ENCODE results near the gene DNHD1. TPM values are rescaled to one million over a fixed set of nuclear protein-coding genes. Genes with fewer than 3 reads are reported as not detected.
A peak's percentile ranks its signal among the peaks of the same experiment; 100 is the strongest.

DNHD1 gene
- total and polyA plus RNA-seq, 9 of the 15 experiments (the other 6 are each of a cell fraction or from before 2014, with no cell fraction given): 0.82 to 9.7 (median 3.8) TPM

DNA sequence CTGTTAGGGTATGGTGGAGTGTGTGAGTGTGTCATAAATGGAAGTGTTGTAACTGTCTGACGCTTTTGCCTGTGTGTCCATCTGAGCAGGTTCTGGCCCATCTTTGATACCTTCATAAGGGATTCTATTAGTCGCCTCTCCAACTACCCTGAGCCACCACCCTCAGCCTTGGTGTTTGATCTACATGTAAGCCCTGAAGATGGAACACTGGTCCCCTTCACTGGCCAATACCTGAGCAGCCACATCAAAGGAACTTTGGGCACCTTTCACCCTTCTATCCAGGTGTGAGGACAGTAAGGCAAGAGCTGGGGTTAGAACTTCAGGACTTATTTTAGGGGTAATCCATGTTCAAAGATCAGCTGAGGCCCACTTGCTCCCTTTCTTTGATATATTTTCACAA is 51.0 kb downstream of the DNHD1 start (continued):
- TF ChIP-seq, protein P1, sequence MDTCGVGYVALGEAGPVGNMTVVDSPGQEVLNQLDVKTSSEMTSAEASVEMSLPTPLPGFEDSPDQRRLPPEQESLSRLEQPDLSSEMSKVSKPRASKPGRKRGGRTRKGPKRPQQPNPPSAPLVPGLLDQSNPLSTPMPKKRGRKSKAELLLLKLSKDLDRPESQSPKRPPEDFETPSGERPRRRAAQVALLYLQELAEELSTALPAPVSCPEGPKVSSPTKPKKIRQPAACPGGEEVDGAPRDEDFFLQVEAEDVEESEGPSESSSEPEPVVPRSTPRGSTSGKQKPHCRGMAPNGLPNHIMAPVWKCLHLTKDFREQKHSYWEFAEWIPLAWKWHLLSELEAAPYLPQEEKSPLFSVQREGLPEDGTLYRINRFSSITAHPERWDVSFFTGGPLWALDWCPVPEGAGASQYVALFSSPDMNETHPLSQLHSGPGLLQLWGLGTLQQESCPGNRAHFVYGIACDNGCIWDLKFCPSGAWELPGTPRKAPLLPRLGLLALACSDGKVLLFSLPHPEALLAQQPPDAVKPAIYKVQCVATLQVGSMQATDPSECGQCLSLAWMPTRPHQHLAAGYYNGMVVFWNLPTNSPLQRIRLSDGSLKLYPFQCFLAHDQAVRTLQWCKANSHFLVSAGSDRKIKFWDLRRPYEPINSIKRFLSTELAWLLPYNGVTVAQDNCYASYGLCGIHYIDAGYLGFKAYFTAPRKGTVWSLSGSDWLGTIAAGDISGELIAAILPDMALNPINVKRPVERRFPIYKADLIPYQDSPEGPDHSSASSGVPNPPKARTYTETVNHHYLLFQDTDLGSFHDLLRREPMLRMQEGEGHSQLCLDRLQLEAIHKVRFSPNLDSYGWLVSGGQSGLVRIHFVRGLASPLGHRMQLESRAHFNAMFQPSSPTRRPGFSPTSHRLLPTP (IDR thresholded peaks at IDR 0.05; ENCODE audit: borderline replicate concordance, extremely low read depth, insufficient read length): no peak
- TF ChIP-seq HDAC3 (IDR thresholded peaks at IDR 0.05; ENCODE audit: borderline replicate concordance, partially characterized antibody): no peak

DNA sequence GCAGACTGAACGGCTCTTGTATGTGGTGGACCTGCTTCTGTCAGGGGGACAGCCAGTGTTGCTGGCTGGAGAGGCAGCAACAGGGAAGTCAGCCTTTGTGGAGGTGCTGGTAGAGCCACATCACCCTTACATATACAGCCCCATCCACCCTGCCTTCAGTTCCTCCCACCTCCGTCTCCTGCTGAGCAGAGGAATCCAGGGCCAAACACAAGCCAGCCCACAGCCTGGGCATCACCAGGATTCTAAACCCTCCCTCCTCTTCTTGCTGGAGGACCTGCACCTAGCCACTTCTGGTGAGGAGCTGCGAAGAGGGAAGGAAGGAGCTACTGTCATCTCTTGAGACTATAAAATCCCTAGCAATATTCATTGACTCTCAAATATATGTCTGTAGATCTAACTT is 51.6 kb downstream of the DNHD1 start:
- WGBS (ENCODE audit: insufficient coverage, low coverage, missing lambda C conversion rate): 82% methylated on average over 3 of the region's 3 CpGs
- H3K79me2 ChIP-seq (ENCODE audit: control insufficient read depth, insufficient read depth, low read length): no peaks in the 10 kb centered on the region
- no peaks in the 10 kb centered on the region for H3K9me1 ChIP-seq (ENCODE audit: control insufficient read depth, insufficient read depth, low read length)
- DNase-seq (ENCODE audit: extremely low read depth in 1 of 4, low spot score in 3 of 4) (no peak), ATAC-seq (peak; percentile 29; the same call in 1 of the 3 replicates), FAIRE-seq (no peak)
- H3K4me3 ChIP-seq: no peak overlapping the region
- no peaks in the 10 kb centered on the region for H4K20me1 ChIP-seq (replicated peaks; ENCODE audit: control insufficient read depth, insufficient read depth, low read length)
- intact Hi-C loops (cut with micrococcal nuclease) (no loop called here), in situ Hi-C loops (cut with MboI) (no loop called here)
- H3K9me3 ChIP-seq (replicated peaks; ENCODE audit: control insufficient read depth, insufficient read depth, low read depth, low read length): no peaks in the 10 kb centered on the region
- BruUV-seq (replicated peaks): no TSS peak
- H3K27ac ChIP-seq (ENCODE audit: extremely low read depth, low read depth, low read length): no peak overlapping the region
- ChIA-PET CTCF (ENCODE audit: low intra/inter-chr PET ratio) (no interaction called here), POLR2A (interaction anchor here (0.9 to 1.7 kb wide), 2 partner anchors 10 to 80 kb away, joined by 3 to 6 read pairs; no protein-coding TSS in a partner anchor)
- no peaks in the 10 kb centered on the region for H3K27me3 ChIP-seq (ENCODE audit: control insufficient read depth in 2 of 2, insufficient read depth in 2 of 2, low read length in 2 of 2)
- H3K36me3 ChIP-seq (ENCODE audit: control insufficient read depth, insufficient read depth, low read length): no peaks in the 10 kb centered on the region
- no peak overlapping the region for H3K4me2 ChIP-seq (ENCODE audit: insufficient read depth, low read length)
- peak overlapping the region in 1 of 2 experiments; percentile 15; a peak in 2 of 4 replicates for H3K9ac ChIP-seq (ENCODE audit: insufficient read depth in 1 of 2, low read depth in 2 of 2, low read length in 2 of 2)
- peaks cover 0 to 2% of the 10 kb centered on the region in 2 experiments; a peak in 2 of 5 replicates for H3K4me1 ChIP-seq (replicated peaks in 1 of 2; ENCODE audit: control insufficient read depth in 2 of 2, insufficient read depth in 2 of 2, low read length in 2 of 2)
- no peak overlapping the region for H2AFZ ChIP-seq (ENCODE audit: low read depth, low read length)
- no peak for TF ChIP-seq TEAD2 (tag; IDR thresholded peaks at IDR 0.05)
- TF ChIP-seq, protein P2, sequence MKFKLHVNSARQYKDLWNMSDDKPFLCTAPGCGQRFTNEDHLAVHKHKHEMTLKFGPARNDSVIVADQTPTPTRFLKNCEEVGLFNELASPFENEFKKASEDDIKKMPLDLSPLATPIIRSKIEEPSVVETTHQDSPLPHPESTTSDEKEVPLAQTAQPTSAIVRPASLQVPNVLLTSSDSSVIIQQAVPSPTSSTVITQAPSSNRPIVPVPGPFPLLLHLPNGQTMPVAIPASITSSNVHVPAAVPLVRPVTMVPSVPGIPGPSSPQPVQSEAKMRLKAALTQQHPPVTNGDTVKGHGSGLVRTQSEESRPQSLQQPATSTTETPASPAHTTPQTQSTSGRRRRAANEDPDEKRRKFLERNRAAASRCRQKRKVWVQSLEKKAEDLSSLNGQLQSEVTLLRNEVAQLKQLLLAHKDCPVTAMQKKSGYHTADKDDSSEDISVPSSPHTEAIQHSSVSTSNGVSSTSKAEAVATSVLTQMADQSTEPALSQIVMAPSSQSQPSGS (CRISPR knock-in tag; IDR thresholded peaks at IDR 0.05): no peak
- TF ChIP-seq MED1 (CRISPR knock-in tag; IDR thresholded peaks at IDR 0.05; ENCODE audit: borderline replicate concordance): no peak
- no peak for TF ChIP-seq TAF9B (IDR thresholded peaks at IDR 0.05; ENCODE audit: partially characterized antibody)
- TF ChIP-seq, protein P3, sequence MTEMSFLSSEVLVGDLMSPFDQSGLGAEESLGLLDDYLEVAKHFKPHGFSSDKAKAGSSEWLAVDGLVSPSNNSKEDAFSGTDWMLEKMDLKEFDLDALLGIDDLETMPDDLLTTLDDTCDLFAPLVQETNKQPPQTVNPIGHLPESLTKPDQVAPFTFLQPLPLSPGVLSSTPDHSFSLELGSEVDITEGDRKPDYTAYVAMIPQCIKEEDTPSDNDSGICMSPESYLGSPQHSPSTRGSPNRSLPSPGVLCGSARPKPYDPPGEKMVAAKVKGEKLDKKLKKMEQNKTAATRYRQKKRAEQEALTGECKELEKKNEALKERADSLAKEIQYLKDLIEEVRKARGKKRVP (CRISPR knock-in tag; IDR thresholded peaks at IDR 0.05): no peak
- TF ChIP-seq BRF1 (IDR thresholded peaks at IDR 0.05; ENCODE audit: borderline replicate concordance, extremely low read depth, insufficient read length): no peak
- no peak for TF ChIP-seq CC2D1A (IDR thresholded peaks at IDR 0.05)
- TF ChIP-seq ZNF57 (CRISPR knock-in tag; IDR thresholded peaks at IDR 0.05): no peak
- TF ChIP-seq GABPB2 (CRISPR knock-in tag; conservative IDR thresholded peaks at IDR 0.05): no peak
- TF ChIP-seq FOXJ3 (CRISPR knock-in tag; IDR thresholded peaks at IDR 0.05): no peak
- no peak for TF ChIP-seq SAP30 (IDR thresholded peaks at IDR 0.05; ENCODE audit: borderline replicate concordance, insufficient read depth, low read depth, low read length, poor library complexity, severe bottlenecking)
- no peak for TF ChIP-seq RBM25 (IDR thresholded peaks at IDR 0.05; ENCODE audit: low read depth, low read length, severe bottlenecking)
- no peak for TF ChIP-seq ZNF146 (CRISPR knock-in tag; IDR thresholded peaks at IDR 0.05; ENCODE audit: unreplicated experiment)
- no peak for TF ChIP-seq DIDO1 (tag; IDR thresholded peaks at IDR 0.05; ENCODE audit: low read depth)
